ENCODE results near the gene TF. TPM values are rescaled to one million over a fixed set of nuclear protein-coding genes. Genes with fewer than 3 reads are reported as not detected.

The TF gene
- total RNA-seq (2022; extraction: Qiagen RNA extraction), result 0.34 to 1.5 TPM (median 0.66 TPM) in 5 replicates

DNA sequence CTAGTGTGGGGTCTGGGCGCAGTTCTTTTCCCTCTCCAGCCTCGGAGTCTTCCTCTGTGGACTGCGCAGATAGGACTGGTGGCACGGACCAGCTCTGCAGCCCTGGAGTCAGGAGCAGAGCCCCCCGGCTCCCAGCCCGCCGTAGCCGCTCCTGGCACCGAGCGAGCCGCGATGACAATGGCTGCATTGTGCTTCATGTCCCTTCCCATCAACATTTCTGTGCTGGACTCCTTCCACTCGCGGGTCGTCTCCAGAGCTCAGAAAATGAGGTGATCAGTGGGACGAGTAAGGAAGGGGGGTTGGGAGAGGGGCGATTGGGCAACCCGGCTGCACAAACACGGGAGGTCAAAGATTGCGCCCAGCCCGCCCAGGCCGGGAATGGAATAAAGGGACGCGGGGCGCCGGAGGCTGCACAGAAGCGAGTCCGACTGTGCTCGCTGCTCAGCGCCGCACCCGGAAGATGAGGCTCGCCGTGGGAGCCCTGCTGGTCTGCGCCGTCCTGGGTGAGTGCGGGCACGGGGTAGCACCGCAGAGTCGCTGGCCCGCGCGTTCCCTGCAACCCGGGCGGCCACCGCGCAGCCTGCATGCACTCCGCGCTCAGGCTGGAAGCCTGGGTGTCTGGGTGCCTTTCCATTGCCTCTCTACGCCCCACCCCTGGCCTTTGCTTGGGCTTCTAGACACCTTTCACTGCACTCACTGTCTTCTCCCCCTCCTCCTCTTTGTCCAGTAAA is at the start of gene TF:
TSS of gene TF (plus strand) at position 413 of the 731 bp plus-strand sequence. CDS start at position 461, 48 bp downstream.

GRCh38 chr3:133805702-133806475 is 59.7 kb downstream of the TF start, which contains the start of gene SRPRB:
SRPRB (plus strand) TSS chr3:133805815; CDS start chr3:133805849, 34 bp downstream.

Other genes starting within 250 kb of the TF start
- gene CDV3, start 172.7 kb upstream of the TF start, total RNA-seq (2022; extraction: Qiagen RNA extraction), result 107 to 130 TPM (median 116 TPM) in 5 replicates
- 19.3 to 24.9 TPM (median 23.5 TPM) in 5 replicates for gene TOPBP1, start 84.5 kb upstream of the TF start, total RNA-seq (2022; extraction: Qiagen RNA extraction)
- gene SRPRB, start 59.4 kb downstream of the TF start, total RNA-seq (2022; extraction: Qiagen RNA extraction), result 53.9 to 60.3 TPM (median 57.7 TPM) in 5 replicates
- 1.7 to 2.4 TPM (median 2.3 TPM) in 5 replicates for gene RAB6B, start 149.5 kb downstream of the TF start, total RNA-seq (2022; extraction: Qiagen RNA extraction)